Measurements from ENCODE around the gene RERE.
"Not testable (repeated sequence)": the region's sequence is repeated elsewhere in the genome, so short reads cannot be mapped to it uniquely, and the experiment has no call there.

The RERE gene

GRCh38 chr1:8625981-8626898, 191.2 kb downstream of the RERE start:
- in situ Hi-C loops (cut with HindIII; ENCODE audit: low sequenced_read_pairs) = loop anchor here (5.0 kb wide), 1 partner anchor 36 kb away; no protein-coding TSS in a partner anchor
- DNase-seq (ENCODE audit: low read depth) = peak; percentile 67
- no peak overlapping the region for H3K4me3 ChIP-seq (ENCODE audit: low read depth, low read length)
- no peak for TF ChIP-seq CTCF (IDR thresholded peaks at IDR 0.05; ENCODE audit: low read depth, low read length, missing control alignments)

- no peak overlapping the region for H3K4me3 ChIP-seq (ENCODE audit: low read depth, low read length)
- no peak for DNase-seq (ENCODE audit: low read depth)
- in situ Hi-C loops (cut with HindIII; ENCODE audit: low sequenced_read_pairs) = loop anchor here (5.0 kb wide), 1 partner anchor 37 kb away; no protein-coding TSS in a partner anchor
- TF ChIP-seq CTCF (IDR thresholded peaks at IDR 0.05; ENCODE audit: low read depth, low read length, missing control alignments) = no peak
These were observed 191.9 kb downstream of the RERE start for GRCh38 chr1:8625491-8625890.

- in situ Hi-C loops (cut with HindIII; ENCODE audit: low sequenced_read_pairs); DNase-seq (ENCODE audit: low read depth); H3K4me3 ChIP-seq (ENCODE audit: low read depth, low read length): not testable (repeated sequence)
These were observed 193.7 kb downstream of the RERE start for GRCh38 chr1:8623651-8624192.

GRCh38 chr1:8621785-8622348, 195.6 kb downstream of the RERE start:
- H3K4me3 ChIP-seq (ENCODE audit: low read depth, low read length); in situ Hi-C loops (cut with HindIII; ENCODE audit: low sequenced_read_pairs); DNase-seq (ENCODE audit: low read depth): not testable (repeated sequence)

- H3K4me3 ChIP-seq (ENCODE audit: low read depth, low read length); in situ Hi-C loops (cut with HindIII; ENCODE audit: low sequenced_read_pairs); DNase-seq (ENCODE audit: low read depth): not testable (repeated sequence)
These were observed 196.3 kb downstream of the RERE start for GRCh38 chr1:8621034-8621582.

- in situ Hi-C loops (cut with HindIII; ENCODE audit: low sequenced_read_pairs); H3K4me3 ChIP-seq (ENCODE audit: low read depth, low read length); DNase-seq (ENCODE audit: low read depth): not testable (repeated sequence)
These were observed 197.4 kb downstream of the RERE start for GRCh38 chr1:8619917-8620502.

GRCh38 chr1:8619419-8619818, 198.0 kb downstream of the RERE start:
- DNase-seq (ENCODE audit: low read depth); H3K4me3 ChIP-seq (ENCODE audit: low read depth, low read length); in situ Hi-C loops (cut with HindIII; ENCODE audit: low sequenced_read_pairs): not testable (repeated sequence)

- peak; percentile 48 for DNase-seq (ENCODE audit: low read depth)
- in situ Hi-C loops (cut with HindIII; ENCODE audit: low sequenced_read_pairs); H3K4me3 ChIP-seq (ENCODE audit: low read depth, low read length): not testable (repeated sequence)
- TF ChIP-seq CTCF (IDR thresholded peaks at IDR 0.05; ENCODE audit: low read depth, low read length, missing control alignments) = peak; percentile 38
These were observed 200.6 kb downstream of the RERE start for GRCh38 chr1:8616791-8617190.

- H3K4me3 ChIP-seq (ENCODE audit: low read depth, low read length); DNase-seq (ENCODE audit: low read depth); in situ Hi-C loops (cut with HindIII; ENCODE audit: low sequenced_read_pairs): not testable (repeated sequence)
These were observed 205.6 kb downstream of the RERE start for GRCh38 chr1:8611634-8612515.
